Fibroblast of skin of right biceps (primary cell): ENCODE measurements around the gene ARHGEF11.
A peak's percentile ranks its signal among the peaks of the same experiment; 100 is the strongest.
"Not testable (repeated sequence)": the region's sequence is repeated elsewhere in the genome, so short reads cannot be mapped to it uniquely, and the experiment has no call there.

Experiments
- DNase-seq: peaks from one replicate; pipeline ENCODE4 v3.0.0-alpha.2; 2013

The ARHGEF11 gene, protein sequence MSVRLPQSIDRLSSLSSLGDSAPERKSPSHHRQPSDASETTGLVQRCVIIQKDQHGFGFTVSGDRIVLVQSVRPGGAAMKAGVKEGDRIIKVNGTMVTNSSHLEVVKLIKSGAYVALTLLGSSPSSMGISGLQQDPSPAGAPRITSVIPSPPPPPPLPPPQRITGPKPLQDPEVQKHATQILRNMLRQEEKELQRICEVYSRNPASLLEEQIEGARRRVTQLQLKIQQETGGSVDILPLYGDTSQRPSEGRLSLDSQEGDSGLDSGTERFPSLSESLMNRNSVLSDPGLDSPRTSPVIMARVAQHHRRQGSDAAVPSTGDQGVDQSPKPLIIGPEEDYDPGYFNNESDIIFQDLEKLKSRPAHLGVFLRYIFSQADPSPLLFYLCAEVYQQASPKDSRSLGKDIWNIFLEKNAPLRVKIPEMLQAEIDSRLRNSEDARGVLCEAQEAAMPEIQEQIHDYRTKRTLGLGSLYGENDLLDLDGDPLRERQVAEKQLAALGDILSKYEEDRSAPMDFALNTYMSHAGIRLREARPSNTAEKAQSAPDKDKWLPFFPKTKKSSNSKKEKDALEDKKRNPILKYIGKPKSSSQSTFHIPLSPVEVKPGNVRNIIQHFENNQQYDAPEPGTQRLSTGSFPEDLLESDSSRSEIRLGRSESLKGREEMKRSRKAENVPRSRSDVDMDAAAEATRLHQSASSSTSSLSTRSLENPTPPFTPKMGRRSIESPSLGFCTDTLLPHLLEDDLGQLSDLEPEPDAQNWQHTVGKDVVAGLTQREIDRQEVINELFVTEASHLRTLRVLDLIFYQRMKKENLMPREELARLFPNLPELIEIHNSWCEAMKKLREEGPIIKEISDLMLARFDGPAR (N-terminal part only)

GRCh38 chr1:157045250-157046218 lies at the start of gene ARHGEF11:
TSS of gene ARHGEF11 (minus strand) at chr1:157045742. CDS start at chr1:157044330, 1,412 bp downstream.
- DNase-seq = peak; percentile 92

DNA sequence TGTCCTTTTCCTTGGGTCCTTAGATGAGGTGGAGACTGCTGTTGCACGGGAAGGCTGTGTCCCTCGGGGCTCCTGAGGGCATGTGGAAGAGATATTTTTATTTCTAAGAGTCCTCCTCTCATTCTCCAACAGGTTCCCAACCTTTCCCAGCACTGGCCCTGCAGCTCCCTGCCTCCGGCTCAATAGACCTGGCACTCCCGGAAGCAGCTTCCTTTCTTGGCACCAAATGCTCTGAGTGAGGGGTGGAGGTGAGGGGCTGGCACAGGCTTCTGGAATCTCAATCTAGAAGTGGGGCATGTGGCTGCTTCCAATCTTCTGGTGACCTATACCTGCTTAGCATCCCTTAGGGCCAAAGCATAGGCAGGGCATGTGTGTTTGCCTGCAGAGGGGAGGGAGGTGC lies 49.5 kb upstream of the ARHGEF11 start:
- DNase-seq = no peak

DNA sequence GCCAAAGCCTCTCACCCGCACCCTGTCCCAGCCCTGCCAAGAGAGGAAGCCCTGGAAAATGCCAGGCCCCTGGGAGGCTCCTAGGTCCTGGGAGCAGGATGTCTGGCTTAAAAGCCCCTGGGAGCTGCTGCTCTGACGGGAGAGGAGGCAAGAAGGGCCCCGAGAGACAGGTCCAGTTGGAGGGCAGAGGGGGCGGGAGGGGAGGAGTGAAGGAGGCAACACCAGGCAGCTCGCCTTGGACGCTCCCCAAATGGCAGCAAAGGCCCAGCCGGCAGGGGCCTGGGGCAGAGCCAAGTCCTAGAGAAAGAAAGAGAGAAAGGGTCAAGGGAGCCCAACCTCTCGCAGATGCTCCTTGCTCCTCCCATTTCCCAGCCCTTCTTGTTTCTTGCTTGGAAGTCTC lies 47.3 kb upstream of the ARHGEF11 start:
- no peak for DNase-seq

GRCh38 chr1:157091668-157092273 lies 46.2 kb upstream of the ARHGEF11 start:
- DNase-seq = no peak

DNA sequence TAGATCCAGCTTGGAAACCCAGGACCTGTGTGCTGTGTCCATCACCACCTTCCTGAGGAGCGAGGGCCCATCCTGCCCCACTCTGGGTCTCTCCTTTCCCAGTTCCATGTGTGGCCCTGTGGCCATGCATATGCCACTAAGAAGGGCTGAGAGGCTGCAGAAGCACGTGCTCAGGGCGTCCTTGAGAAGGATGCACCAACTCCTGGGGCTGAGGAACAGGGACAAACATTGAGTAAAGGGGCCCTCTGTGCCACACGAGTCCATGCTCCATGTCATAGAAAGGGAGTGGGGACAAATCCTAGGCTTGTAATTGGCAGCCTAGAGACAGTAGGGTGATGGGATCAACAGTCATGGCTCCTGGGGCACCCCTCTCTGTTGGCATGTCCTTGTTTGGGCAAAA lies 45.6 kb upstream of the ARHGEF11 start:
- DNase-seq = no peak

DNA sequence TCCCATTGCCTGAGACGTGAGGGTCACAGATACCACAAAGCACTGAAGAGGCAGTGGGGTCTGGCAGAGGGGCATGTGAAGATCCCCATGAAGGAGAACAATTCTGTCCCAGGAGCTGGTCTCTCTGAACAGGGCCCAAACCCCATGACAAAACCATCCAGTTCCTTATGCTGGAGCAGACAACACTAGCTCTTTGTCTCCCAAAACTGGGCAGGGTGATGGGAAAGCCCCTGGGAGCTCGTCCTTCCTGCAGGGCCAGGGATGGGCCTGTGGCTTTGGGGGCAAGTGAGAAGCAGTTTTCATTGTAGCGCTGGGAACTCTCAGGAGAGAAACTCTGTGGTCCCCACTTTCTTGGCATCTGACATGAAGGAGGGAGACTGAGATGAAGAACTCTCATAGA lies 45.2 kb upstream of the ARHGEF11 start:
- no peak for DNase-seq

- peak; percentile 83 for DNase-seq
Measured at GRCh38 chr1:157090196-157090647, 44.7 kb upstream of the ARHGEF11 start.

- no peak for DNase-seq
Measured at GRCh38 chr1:157089789-157090188, 44.2 kb upstream of the ARHGEF11 start.

- no peak for DNase-seq
Measured at GRCh38 chr1:157088607-157089006, 43.1 kb upstream of the ARHGEF11 start.

GRCh38 chr1:157087030-157087429 lies 41.5 kb upstream of the ARHGEF11 start:
- no peak for DNase-seq

DNA sequence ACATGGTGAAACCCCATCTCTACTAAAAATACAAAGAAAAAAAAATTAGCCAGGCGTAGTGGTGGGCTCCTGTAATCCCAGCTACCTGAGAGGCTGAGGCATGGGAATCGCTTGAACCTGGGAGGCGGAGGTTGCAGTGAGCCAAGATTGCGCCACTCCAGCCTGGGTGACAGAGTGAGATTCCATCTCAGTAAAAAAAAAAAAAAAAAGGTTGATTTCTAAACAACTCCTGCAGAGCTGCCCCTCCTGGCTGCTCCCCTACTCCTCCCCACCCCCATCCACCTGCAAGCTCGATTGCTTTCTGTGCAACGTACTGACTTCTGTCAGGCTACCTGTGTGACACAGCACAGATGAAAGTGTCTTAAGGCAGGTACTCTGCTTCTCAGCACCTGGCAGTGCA lies 40.8 kb upstream of the ARHGEF11 start:
- DNase-seq = no peak

GRCh38 chr1:157085421-157085820 lies 39.9 kb upstream of the ARHGEF11 start:
- DNase-seq = peak; percentile 11

GRCh38 chr1:157084720-157085119 lies 39.2 kb upstream of the ARHGEF11 start:
- no peak for DNase-seq

- DNase-seq = peak; percentile 9
Measured at GRCh38 chr1:157081707-157082106, 36.2 kb upstream of the ARHGEF11 start.

DNA sequence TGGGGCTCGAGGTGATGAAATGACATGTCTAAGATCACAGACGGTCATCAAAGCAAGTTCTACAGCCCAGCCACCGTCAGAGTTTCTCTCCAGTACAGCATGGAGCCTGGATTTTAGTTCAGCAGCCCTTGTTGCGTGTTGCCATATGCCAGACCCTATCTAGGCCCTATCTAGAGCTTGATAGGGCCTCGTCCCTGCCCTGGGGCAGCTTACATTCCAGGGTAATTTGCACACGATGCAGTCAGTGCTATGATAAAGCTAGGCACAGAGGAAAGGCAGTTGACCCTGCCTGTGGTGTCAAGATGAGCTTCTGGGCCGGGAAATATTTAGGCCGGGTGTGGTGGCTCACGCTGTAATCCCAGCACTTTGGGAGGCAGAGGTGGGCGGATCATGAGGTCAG lies 35.2 kb upstream of the ARHGEF11 start:
- DNase-seq = no peak

DNA sequence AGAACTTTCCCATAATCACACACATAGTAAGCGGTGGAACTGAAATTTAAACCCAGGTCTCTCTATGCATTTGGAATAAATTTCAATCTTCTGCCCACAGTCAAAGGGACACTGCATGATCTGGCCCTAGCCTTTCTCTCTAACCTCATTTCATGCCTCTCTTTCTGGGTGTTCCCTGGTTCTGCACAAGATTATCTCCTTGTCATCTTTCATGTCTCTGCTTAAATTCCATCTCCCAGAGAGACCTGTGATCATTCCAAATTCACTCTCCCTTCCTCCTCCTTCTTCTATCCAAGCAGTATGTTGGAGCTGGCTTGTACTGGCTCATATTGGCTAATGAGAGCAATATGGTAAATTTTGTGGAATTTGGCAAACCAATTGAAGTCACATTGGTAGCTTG lies 31.9 kb upstream of the ARHGEF11 start:
- DNase-seq = no peak

- DNase-seq = peak; percentile 54
Measured at GRCh38 chr1:157073944-157074685, 28.6 kb upstream of the ARHGEF11 start.

- no peak for DNase-seq
Measured at GRCh38 chr1:157069601-157070000, 24.1 kb upstream of the ARHGEF11 start.

- DNase-seq = not testable (repeated sequence)
Measured at GRCh38 chr1:157059241-157059640, 13.7 kb upstream of the ARHGEF11 start.

- no peak for DNase-seq
Measured at GRCh38 chr1:157056269-157056668, 10.7 kb upstream of the ARHGEF11 start.

DNA sequence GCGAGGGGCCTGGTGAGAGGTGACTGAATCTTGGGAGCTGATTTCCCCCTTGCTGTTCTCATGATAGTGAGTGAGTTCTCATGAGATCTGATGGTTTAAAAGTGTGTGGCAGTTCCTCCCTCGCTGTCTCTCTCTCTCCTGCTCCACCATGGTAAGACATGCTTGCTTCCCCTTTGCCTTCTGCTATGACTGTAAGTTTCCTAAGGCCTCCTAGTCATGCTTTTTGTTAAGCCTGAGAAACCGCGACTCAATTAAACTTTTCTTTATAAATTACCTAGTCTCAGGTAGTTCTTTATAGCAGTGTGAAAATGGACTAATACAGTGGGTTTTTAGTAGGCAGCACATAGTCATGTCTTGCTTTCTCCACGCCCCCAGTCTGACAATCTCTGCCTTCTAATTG lies 10.2 kb upstream of the ARHGEF11 start:
- DNase-seq = not testable (repeated sequence)
